Coronary artery (tissue), 2 donors: ENCODE measurements around the gene NCCRP1.
A peak's percentile ranks its signal among the peaks of the same experiment; 100 is the strongest.

Experiments used
- DNase-seq: peaks from one replicate; pipeline ENCODE4 v3.0.0-alpha.2; 2017; ENCODE audit warnings: low spot score
- H3K27ac ChIP-seq, 2 donors: fragments of 200-600 bp; sonication (generic); one replicate each; pipeline ENCODE4 v1.5.1; 2016 to 2019
- H3K4me3 ChIP-seq: fragments of 200-600 bp; sonication (generic); 2 replicates; pipeline ENCODE4 v1.5.1; 2016; ENCODE audit warnings: mild to moderate bottlenecking, moderate library complexity
- TF ChIP-seq, protein P1 (sequence below): fragments of 200-600 bp; sonication (generic); IDR thresholded peaks from one replicate; pipeline ENCODE4 v1.5.1; 2019; ENCODE audit warnings: antibody characterized with exemption

NCCRP1 gene

DNA sequence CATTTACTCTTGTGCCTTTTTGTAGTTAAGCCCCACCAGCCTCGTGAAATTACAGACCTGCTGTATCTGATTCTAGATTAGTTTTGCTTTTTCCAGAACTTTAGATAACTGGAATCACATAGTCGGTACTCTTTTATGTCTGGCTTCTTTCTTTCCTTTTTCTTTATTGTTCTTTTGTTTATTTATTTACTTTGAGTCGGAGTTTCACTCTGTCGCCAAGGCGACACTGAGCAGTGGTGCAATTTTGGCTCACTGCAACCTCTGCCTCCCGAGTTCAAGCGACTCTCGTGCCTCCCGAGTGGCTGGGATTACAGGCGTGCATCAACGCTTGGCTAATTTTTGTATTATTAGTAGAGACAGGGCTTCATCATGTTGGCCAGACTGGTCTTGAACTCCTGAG lies 6.0 kb upstream of the NCCRP1 start:
- no peak for DNase-seq
- TF ChIP-seq, protein P1, sequence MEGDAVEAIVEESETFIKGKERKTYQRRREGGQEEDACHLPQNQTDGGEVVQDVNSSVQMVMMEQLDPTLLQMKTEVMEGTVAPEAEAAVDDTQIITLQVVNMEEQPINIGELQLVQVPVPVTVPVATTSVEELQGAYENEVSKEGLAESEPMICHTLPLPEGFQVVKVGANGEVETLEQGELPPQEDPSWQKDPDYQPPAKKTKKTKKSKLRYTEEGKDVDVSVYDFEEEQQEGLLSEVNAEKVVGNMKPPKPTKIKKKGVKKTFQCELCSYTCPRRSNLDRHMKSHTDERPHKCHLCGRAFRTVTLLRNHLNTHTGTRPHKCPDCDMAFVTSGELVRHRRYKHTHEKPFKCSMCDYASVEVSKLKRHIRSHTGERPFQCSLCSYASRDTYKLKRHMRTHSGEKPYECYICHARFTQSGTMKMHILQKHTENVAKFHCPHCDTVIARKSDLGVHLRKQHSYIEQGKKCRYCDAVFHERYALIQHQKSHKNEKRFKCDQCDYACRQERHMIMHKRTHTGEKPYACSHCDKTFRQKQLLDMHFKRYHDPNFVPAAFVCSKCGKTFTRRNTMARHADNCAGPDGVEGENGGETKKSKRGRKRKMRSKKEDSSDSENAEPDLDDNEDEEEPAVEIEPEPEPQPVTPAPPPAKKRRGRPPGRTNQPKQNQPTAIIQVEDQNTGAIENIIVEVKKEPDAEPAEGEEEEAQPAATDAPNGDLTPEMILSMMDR, result no peak
- Histone ChIP-seq H3K27ac (no peak overlapping the region), H3K4me3 (no peak overlapping the region)

DNA sequence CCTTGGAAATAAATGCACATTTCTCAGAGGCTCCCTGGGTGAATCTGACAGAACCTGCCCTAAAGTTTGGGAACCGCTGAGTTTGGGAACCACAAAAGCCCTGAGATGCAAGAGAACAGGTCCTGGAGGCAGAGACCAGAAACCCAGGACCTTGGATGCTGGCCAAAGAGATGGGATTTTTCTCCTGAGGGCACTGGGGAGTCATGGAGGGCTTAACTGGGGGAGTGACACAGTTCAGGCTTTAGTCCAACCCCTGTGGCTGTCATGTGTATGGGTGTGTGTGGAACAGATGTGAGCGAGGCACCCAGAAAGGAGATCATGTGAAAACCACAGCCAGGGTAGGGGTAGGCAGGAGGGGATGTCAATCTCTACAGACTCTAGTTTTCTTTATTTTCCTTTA lies 3.9 kb upstream of the NCCRP1 start:
- H3K4me3 ChIP-seq, result no peak overlapping the region
- TF ChIP-seq, protein P1, result no peak
- DNase-seq, result peak; percentile 29

DNA sequence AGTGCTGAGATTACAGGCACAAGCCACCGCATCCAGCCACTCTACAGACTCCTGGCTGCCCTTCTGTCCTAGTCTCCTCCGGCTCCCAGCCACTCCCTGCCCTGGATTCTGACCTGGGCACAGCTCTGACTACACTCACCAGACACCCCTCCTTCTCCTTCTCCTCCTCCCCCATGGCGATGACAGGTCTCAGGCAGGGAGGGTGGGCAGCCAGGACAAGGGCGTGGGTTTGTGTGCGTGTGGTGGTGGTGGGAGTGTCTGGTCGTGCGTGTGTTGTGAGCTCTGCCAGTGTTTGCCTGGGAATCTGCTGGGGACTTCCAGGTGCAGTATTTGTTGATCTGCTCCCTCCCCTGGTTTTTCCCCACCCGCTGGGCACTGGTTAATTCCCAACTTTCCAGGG lies 3.0 kb upstream of the NCCRP1 start:
- Histone ChIP-seq H3K4me3 (no peak overlapping the region), H3K27ac (no peak overlapping the region)
- TF ChIP-seq, protein P1, result no peak
- no peak for DNase-seq

More for the DNA sequence above, 3.9 kb upstream of the NCCRP1 start:
- H3K27ac ChIP-seq, result no peak overlapping the region

DNA sequence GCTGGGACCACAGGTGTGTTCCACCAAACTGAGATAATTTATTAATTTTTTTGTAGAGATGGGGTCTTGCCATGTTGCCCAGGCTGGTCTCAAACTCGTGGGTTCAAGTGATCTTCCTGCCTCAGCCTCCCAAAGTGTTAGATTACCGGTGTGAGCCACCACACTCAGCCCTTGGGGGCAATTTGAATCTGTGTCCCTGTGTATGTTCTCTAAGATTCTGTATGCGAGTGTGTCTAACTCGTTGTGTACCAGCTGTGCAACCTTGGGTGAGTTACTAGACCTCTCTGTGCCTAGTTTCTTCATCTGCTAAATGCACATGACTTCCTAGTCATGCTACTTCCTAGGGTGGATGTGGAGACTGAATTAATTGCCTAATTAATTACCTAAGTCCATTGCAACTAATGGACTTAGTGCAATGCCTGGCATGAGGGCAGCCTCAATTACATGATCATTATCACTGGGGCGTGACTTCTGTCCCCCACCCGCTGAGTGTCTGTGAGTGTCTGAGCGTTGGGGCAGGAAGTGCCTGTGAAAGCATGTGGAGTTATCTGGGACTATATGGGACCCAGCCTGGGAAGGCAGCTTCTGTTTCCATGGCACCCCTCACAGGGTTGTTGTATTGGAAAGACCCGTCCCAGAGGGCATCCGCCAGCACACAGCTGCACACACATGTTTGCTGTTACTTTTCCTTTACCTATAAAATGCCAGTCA lies 1.8 kb upstream of the NCCRP1 start:
- TF ChIP-seq, protein P1, result no peak
- DNase-seq, result no peak
- H3K4me3 ChIP-seq, result no peak overlapping the region
- H3K27ac ChIP-seq, result no peak overlapping the region

DNA sequence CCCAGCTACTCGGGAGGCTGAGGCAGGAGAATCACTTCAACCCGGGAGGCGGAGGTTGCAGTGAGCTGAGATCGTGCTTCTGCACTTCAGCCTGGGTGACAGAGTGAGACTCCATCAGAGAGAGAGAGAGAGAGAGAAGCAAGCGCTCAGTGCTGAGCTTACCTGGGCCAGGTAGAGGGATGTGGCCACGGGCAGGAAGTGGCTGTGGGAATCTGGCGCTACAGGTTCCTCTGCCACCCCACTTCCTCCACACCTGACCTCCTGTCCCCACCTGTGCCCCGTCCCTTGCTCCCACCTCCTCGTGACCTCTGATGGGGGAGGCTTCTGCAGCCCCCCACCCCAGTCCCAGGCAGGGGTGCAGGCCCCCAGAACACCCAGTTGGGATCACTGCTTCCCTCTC lies 1.0 kb upstream of the NCCRP1 start:
- H3K27ac ChIP-seq, result no peak overlapping the region
- no peak overlapping the region for H3K4me3 ChIP-seq
- TF ChIP-seq, protein P1, result no peak
- DNase-seq, result no peak

DNA sequence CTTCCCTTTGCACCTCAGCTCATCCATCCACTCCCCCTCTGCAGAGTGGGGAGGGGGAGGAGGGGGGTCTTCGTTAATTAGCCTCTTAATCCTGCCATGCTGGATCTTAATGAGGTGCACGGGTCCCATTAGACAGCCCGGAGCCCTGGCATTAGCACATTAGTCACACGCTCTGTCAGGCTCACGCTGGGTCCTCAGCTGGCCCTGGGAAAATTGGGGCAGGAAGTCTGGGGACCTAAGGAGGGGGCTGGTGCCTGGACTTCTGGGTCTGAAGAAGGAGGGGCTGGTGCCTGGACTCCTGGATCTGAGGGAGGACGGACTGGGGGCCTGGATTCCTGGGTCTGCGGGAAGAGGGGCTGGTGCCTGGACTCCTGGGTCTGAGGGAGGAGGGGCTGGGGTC lies 444 bp upstream of the NCCRP1 start:
- DNase-seq, result no peak
- no peak overlapping the region for H3K4me3 ChIP-seq
- TF ChIP-seq, protein P1, result no peak
- H3K27ac ChIP-seq, result no peak overlapping the region

DNA sequence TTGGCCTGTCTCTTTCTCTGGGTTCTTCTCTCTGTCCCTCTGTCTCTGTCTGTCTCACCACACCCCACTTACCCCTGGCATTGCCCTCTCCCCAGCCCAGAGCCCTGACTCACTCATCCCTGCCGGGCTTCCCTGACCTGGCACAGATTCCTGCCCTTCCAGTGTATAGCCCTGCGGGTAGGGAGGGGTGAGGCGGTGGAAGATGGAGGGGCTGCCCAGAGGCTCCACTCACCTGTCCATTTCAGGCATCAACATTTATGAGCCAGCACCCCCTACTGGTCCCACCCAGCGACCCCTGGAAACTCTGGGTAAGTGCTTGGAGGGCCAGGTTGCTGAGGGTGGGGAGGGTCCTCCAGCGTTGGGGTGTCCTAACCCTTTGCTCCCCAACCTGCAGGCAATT lies 1.0 kb downstream of the NCCRP1 start:
- no peak overlapping the region for H3K4me3 ChIP-seq
- H3K27ac ChIP-seq, result no peak overlapping the region
- DNase-seq, result no peak
- TF ChIP-seq, protein P1, result no peak
